Lower leg skin (tissue), 3 donors: ENCODE data around the gene PCDHA9.

Experiments
- CTCF ChIP-seq, 3 donors: fragments of 450-650 bp; IDR thresholded peaks; one replicate each; pipeline ENCODE4 v1.5.1; 2016; ENCODE audit warnings: antibody characterized with exemption in 3 of 3, mild to moderate bottlenecking in 3 of 3, moderate library complexity in 2 of 3
- POLR2A ChIP-seq, 2 donors: fragments of 450-650 bp; IDR thresholded peaks; one replicate each; pipeline ENCODE4 v1.6.1; 2016 to 2017; ENCODE audit warnings: antibody characterized with exemption in 2 of 2, mild to moderate bottlenecking in 1 of 2, moderate library complexity in 1 of 2

- TF ChIP-seq CTCF (IDR thresholded peaks at IDR 0.05) (no peak), POLR2A (IDR thresholded peaks at IDR 0.05) (no peak)
These were observed 45.4 kb upstream of the PCDHA9 start for GRCh38 chr5:140802781-140803271.
